ENCODE measurements around the gene NUDT1. TPM values are rescaled to one million over a fixed set of nuclear protein-coding genes. Genes with fewer than 3 reads are reported as not detected.

Gene NUDT1
- polyA plus RNA-seq, 3 donors from 2014 or later: 63.0 to 74.3 (median 67.4) TPM

DNA sequence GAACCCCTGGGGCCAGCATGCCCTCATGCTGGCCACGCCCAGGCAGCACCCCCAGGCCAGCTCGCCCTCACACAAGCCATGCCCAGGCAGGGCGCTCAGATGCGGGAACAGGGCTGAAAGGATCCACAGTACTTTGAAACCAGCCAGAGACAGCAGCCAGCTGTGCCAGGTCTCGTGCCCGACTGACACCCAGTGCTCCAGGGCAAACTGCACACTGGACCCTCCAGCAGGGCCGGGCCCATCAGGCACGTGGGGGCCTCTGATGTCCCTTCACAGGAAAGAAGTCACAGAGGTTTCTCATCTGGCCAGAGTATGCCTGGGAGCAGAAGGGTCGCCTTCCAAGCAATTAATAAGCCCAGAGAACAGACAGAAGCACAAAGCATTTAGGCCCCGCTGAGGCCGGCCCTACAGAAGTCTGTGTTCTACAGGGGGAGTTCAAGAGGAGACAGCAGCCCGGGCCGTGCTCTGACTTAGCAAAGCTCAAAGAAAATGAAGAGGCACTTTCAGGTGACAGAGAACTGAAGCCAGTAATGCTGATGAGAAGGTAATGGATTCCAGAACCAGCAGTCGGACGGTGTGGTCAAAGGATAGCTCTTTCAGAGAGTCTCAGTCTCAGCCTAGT lies 30.7 kb upstream of the NUDT1 start:
- H3K4me3 Mint-ChIP-seq: no peak overlapping the region
- H3K9me3 Mint-ChIP-seq: no peaks in the 10 kb centered on the region
- DNase-seq: no peak
- H3K4me1 Mint-ChIP-seq: peaks cover 0 to 4% of the 10 kb centered on the region in 2 donors
- no peak overlapping the region for H3K27ac Mint-ChIP-seq
- H3K36me3 Mint-ChIP-seq: peaks cover 11 to 50% (median 22%) of the 10 kb centered on the region in 3 donors
- H3K27me3 Mint-ChIP-seq (ENCODE audit: low read depth in 3 of 3): peaks cover 0 to 2% (median 0%) of the 10 kb centered on the region in 3 donors

DNA sequence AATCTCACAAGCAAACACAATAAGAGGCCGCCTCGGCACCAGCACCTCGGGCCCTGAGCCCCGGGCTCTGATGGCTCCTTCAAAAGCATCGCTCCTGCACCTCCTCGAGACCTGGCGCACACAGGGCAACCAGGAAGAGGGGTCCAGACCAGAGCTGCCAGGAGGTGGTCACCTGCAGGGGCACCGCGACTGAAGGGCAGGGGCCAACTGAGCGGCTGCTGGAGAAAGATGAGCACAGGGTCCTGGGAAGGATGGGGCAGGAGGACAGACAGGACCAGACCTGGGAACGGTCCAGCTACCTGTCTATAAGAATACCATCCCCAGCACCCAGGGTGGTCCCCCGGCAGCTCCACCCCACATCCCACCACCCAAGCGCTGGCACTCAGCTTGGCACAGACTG lies 30.1 kb upstream of the NUDT1 start:
- Mint-ChIP-seq H3K9me3 (no peaks in the 10 kb centered on the region), H3K27ac (peak overlapping the region in 1 of 6 donors; percentile 22), H3K4me3 (no peak overlapping the region), H3K4me1 (peaks cover 0 to 4% of the 10 kb centered on the region in 2 donors), H3K27me3 (ENCODE audit: low read depth in 3 of 3) (peaks cover 0 to 2% (median 0%) of the 10 kb centered on the region in 3 donors), H3K36me3 (peaks cover 11 to 53% (median 21%) of the 10 kb centered on the region in 3 donors)
- DNase-seq: no peak

DNA sequence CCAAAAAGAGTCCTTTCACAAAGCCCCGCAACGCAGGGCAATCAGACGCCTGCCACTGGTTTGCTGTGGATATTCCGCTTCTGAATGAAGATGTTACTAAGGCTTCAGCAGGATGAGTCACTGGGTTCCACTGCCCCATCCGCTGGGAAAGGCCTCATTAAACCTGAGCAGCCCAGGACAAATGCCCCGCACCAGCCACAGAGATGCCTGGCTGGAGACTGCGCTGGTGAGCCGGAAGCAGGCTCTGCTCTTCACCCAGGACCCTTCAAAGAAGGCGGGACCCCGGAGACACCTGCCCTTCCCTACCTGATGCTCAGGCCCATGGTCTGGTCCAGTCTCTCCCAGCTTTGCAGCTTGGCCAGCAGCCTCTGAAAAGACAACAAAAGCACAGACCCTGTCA lies 29.1 kb upstream of the NUDT1 start:
- DNase-seq: no peak
- peaks cover 14 to 52% (median 16%) of the 10 kb centered on the region in 3 donors for H3K36me3 Mint-ChIP-seq
- H3K4me1 Mint-ChIP-seq: peaks cover 0 to 4% of the 10 kb centered on the region in 2 donors
- H3K27me3 Mint-ChIP-seq (ENCODE audit: low read depth in 3 of 3): peaks cover 0 to 2% (median 0%) of the 10 kb centered on the region in 3 donors
- no peak overlapping the region for H3K27ac Mint-ChIP-seq
- no peaks in the 10 kb centered on the region for H3K9me3 Mint-ChIP-seq
- no peak overlapping the region for H3K4me3 Mint-ChIP-seq

DNA sequence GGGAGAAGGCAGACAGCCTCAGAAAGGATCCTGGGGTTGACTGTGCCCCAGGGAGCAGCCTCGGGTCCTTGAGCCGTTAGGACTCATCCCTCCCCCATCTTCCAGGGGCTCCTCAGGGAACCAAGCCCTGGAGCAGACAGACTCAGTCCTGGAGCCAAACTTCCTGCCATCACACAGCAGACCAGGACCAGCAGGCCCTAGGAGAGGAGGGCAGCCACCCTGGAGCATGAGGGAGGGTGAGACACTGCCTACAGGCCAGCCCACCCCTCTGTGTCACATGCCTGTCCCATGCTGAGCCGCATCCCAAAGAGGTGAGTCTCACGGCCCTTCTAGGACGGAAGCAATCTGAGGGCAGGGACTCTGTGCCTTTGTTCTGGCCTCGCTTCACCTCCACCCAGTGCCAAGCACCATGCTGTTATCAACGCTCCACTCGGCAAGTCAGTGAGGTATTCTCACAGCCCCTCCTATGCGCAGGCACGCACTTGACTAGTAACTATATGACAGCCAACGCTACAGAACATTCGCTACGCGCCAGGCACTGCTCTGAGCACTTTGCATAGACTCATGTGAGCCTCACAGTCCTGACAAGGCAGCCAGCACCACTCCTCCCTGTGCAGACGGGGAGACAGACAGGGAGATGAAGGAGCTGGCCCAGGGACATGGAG lies 28.3 kb upstream of the NUDT1 start:
- Mint-ChIP-seq H3K4me3 (peak overlapping the region in 1 of 5 donors; percentile 31), H3K36me3 (peaks cover 10 to 44% (median 14%) of the 10 kb centered on the region in 3 donors)

DNA sequence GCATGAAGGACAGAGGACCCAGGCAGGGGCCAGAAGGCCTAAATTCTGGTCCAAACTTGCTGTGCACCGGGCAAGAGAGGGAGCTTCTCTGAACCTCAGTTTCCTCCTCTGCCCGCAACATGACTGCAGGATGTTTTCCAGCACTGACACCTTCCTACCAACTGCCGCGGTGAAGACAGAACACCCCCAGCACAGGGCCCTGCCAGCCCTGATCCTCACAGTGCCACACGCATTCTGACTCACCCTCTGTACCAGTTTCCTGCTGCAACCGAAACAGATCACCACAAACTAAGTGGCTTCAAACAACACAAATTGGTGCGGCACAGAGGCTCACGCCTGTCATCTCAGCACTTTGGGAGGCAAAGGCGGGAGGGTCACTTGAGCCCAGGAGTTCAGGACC lies 27.4 kb upstream of the NUDT1 start:
- DNase-seq: peak in 1 of 3 donors; percentile 16
- H3K36me3 Mint-ChIP-seq: peaks cover 10 to 41% (median 14%) of the 10 kb centered on the region in 3 donors
- peak overlapping the region in 1 of 5 donors; percentile 32 for H3K4me3 Mint-ChIP-seq
- peaks cover 0 to 4% of the 10 kb centered on the region in 2 donors for H3K4me1 Mint-ChIP-seq
- no peaks in the 10 kb centered on the region for H3K9me3 Mint-ChIP-seq
- peak overlapping the region in 1 of 6 donors; percentile 68 for H3K27ac Mint-ChIP-seq
- H3K27me3 Mint-ChIP-seq (ENCODE audit: low read depth in 3 of 3): peaks cover 0 to 2% (median 0%) of the 10 kb centered on the region in 3 donors

More for the DNA sequence above, 28.3 kb upstream of the NUDT1 start:
- DNase-seq: no peak
- H3K27me3 Mint-ChIP-seq (ENCODE audit: low read depth in 3 of 3): peaks cover 0 to 2% (median 0%) of the 10 kb centered on the region in 3 donors
- H3K9me3 Mint-ChIP-seq: no peaks in the 10 kb centered on the region
- peaks cover 0 to 4% of the 10 kb centered on the region in 2 donors for H3K4me1 Mint-ChIP-seq
- peak overlapping the region in 2 of 6 donors; percentile 16 to 43 for H3K27ac Mint-ChIP-seq

DNA sequence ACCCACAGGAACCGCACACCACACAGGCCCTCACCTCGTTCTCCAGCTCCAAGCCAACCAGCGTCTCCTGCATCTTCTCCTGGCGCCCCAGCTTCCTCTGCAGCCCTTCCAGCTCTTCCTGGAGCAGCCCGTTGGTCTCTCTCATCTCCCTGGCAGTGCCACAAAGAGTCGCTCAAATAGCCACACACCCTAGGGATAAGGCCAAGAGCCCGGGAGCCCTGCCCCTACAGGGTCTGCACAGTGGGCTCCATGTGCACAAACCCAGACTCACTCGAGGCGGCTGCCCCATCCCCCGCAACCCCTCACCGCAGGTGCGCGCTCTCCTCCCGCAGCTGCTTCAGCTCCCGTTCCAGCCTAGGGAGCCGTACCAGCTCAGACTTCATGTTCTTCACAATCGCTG lies 26.2 kb upstream of the NUDT1 start:
- Mint-ChIP-seq H3K4me1 (peaks cover 0 to 4% of the 10 kb centered on the region in 2 donors), H3K27ac (peak overlapping the region in 2 of 6 donors; percentile 46 to 57), H3K27me3 (ENCODE audit: low read depth in 3 of 3) (peaks cover 0 to 2% (median 0%) of the 10 kb centered on the region in 3 donors), H3K9me3 (no peaks in the 10 kb centered on the region), H3K36me3 (peaks cover 10 to 40% (median 14%) of the 10 kb centered on the region in 3 donors), H3K4me3 (no peak overlapping the region)
- DNase-seq: no peak

DNA sequence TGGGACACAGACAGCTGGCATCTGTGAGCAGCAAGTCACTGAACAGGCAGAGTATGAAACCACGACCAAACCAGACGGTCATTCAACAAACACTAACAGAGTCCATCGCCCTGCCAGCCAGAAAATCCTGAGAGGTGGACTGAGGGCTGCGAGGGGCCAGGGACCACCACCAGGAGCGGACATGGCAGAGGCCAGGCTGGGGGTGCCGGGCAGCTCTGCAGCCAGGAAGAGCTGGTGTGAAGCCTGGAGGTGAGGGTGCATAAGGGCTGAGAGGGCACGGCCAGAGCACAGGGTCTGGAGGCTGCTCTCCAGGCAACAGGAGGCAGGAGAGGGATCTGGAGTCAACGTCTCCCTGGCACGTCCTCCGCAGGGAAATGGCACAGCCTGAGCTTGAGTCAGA lies 24.8 kb upstream of the NUDT1 start:
- no peak for DNase-seq
- Mint-ChIP-seq H3K27ac (no peak overlapping the region), H3K36me3 (peaks cover 10 to 34% (median 14%) of the 10 kb centered on the region in 3 donors), H3K9me3 (no peaks in the 10 kb centered on the region), H3K27me3 (ENCODE audit: low read depth in 3 of 3) (peaks cover 0 to 2% (median 0%) of the 10 kb centered on the region in 3 donors), H3K4me1 (peaks cover 0 to 4% of the 10 kb centered on the region in 2 donors), H3K4me3 (no peak overlapping the region)

DNA sequence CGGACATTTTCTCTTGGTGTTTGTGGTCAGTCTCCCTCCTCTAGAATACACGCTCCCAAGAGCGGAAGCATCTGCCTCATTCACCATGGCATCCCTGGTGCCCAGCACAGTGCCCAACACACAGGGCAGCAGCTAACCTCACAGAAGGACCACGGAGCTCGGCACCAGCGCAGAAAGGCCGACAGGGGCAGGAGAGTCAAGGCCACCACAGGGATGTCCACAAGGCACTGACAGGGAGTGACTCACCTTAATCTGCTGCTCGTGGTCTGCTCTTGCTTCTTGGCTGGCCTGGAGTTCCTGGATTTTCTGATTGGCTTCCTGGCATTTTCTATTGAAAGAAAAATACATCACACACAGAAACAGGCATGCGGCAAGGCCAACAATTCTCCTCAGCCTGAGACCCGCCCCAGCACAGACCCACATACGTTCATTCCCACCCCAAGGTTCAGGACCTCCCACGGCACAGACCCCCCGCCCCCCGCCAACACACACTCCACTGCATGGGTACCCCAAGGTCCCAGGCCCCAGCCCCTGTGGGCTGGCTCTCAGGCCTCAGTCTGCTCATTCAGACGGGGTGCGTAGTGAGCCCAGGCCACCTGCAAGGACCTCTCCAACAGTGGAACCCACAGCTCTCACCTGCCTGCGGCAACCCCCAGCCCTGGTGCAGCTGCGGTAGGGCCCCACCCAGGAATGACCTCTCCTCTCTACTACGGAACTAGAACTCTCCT lies 24.1 kb upstream of the NUDT1 start:
- Mint-ChIP-seq H3K9me3 (no peaks in the 10 kb centered on the region), H3K27ac (no peak overlapping the region), H3K27me3 (ENCODE audit: low read depth in 3 of 3) (peaks cover 0 to 2% (median 0%) of the 10 kb centered on the region in 3 donors), H3K4me1 (peaks cover 0 to 4% of the 10 kb centered on the region in 2 donors), H3K4me3 (no peak overlapping the region), H3K36me3 (peaks cover 6 to 28% (median 10%) of the 10 kb centered on the region in 3 donors)
- DNase-seq: no peak

DNA sequence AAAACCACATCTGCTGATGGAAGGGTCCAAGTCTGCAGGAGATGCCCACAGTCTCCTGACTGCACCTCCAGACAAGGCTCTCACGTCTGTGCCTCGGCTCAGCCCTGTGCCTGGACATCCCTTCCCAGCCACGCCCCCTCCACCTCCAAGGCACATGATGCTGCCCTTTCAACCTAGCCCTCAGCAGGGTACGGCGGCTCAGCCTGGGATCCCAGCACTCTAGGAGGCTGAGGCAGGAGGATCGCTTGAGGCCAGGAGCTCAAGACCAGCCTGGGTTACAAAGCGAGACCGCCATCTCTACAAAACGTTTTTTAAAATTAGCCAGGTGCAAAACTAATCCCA lies 23.6 kb upstream of the NUDT1 start:
- H3K27me3 Mint-ChIP-seq (ENCODE audit: low read depth in 3 of 3): peaks cover 0 to 2% (median 0%) of the 10 kb centered on the region in 3 donors
- H3K4me1 Mint-ChIP-seq: peaks cover 0 to 4% of the 10 kb centered on the region in 2 donors
- H3K4me3 Mint-ChIP-seq: no peak overlapping the region
- H3K9me3 Mint-ChIP-seq: no peaks in the 10 kb centered on the region
- DNase-seq: no peak
- no peak overlapping the region for H3K27ac Mint-ChIP-seq
- peaks cover 6 to 27% (median 10%) of the 10 kb centered on the region in 3 donors for H3K36me3 Mint-ChIP-seq

DNA sequence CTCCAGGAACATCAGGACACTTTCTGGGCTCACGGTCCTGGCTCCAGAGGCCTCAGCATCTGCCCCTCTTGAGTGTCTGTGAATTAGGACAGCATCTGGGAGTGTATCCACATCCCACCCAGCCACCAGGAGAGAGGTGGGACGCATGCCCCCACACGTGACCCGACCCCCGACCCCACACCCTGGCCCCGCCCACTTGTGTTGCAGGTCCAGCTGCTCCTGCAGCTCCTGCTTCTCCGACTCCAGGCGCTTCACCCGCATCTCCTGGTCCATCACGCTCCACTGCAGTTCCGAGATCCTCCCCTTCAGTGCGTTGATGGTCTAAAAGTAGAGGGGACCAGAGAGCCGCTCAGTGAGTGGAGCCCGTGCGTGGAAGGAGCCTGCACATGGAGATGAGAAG lies 22.9 kb upstream of the NUDT1 start:
- H3K4me1 Mint-ChIP-seq: peaks cover 0 to 1% of the 10 kb centered on the region in 2 donors
- H3K36me3 Mint-ChIP-seq: peaks cover 6 to 25% (median 12%) of the 10 kb centered on the region in 3 donors
- no peak for DNase-seq
- H3K27me3 Mint-ChIP-seq (ENCODE audit: low read depth in 3 of 3): peaks cover 0 to 2% (median 0%) of the 10 kb centered on the region in 3 donors
- no peak overlapping the region for H3K27ac Mint-ChIP-seq
- H3K4me3 Mint-ChIP-seq: no peak overlapping the region
- H3K9me3 Mint-ChIP-seq: no peaks in the 10 kb centered on the region

DNA sequence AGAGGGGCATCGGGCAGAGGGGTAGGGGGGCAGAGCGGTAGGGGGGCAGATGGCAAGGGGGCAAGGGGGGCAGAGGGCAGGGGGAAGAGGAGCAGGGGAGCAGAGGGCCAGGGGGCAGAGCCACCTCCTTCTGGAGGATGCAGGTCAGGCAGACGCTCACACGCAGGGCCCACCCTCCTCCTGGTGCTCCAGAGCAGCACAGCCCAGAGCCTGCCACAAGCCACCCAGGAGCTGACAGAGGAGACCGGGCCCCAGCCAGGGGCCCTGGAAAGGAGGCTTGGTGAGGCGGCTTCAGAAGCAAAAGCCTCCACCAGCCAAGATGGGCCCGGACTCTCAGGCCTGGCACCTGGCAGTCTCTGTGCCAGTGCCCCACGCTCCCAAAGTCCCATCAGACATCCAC lies 22.4 kb upstream of the NUDT1 start:
- peaks cover 0 to 1% of the 10 kb centered on the region in 2 donors for H3K4me1 Mint-ChIP-seq
- peaks cover 0 to 5% (median 0%) of the 10 kb centered on the region in 3 donors for H3K27me3 Mint-ChIP-seq (ENCODE audit: low read depth in 3 of 3)
- no peaks in the 10 kb centered on the region for H3K9me3 Mint-ChIP-seq
- H3K27ac Mint-ChIP-seq: no peak overlapping the region
- H3K36me3 Mint-ChIP-seq: peaks cover 6 to 27% (median 14%) of the 10 kb centered on the region in 3 donors
- DNase-seq: no peak
- no peak overlapping the region for H3K4me3 Mint-ChIP-seq

DNA sequence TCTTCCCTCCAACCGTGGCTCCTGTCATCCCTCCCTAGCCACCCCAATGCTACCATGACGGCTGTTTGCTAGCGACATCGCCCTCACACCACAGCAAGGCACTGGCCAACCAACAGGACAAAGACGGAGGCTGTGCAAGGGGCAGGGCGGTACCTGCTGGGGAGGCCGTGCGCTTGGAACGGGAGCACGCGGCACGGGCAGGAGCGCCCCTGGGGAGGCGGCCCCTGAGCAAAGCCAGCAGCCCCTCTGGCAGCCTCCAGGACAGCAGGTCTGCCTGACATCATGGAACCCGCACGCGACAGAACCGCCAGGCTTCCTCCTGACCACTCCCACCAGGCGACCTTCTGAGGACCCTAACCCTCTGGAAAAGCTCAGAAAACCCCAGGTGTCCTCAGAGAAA lies 22.0 kb upstream of the NUDT1 start:
- peaks cover 6 to 30% (median 14%) of the 10 kb centered on the region in 3 donors for H3K36me3 Mint-ChIP-seq
- peaks cover 0 to 1% of the 10 kb centered on the region in 2 donors for H3K4me1 Mint-ChIP-seq
- no peaks in the 10 kb centered on the region for H3K9me3 Mint-ChIP-seq
- no peak for DNase-seq
- peaks cover 0 to 5% (median 0%) of the 10 kb centered on the region in 3 donors for H3K27me3 Mint-ChIP-seq (ENCODE audit: low read depth in 3 of 3)
- no peak overlapping the region for H3K4me3 Mint-ChIP-seq
- no peak overlapping the region for H3K27ac Mint-ChIP-seq

DNA sequence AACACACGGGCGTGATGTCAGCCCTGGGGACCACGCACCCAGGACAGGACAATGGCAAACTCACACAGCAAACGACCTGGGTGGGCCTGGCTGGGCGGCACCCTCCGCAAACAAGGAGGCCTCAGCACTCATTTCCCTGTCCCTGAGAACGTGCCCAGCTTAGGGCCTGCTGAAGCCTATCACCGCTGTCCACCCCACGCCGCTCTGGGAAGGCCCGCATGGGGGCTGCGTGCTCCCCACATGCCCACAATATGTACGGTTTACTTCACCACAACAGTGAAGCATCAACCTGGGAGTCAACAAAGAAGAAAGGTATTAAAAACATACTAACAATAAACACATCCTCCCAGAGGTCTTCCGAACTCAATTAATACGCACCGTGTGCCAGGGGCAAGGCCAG lies 21.5 kb upstream of the NUDT1 start:
- Mint-ChIP-seq H3K4me1 (peaks cover 0 to 1% of the 10 kb centered on the region in 2 donors), H3K36me3 (peaks cover 2 to 27% (median 14%) of the 10 kb centered on the region in 3 donors), H3K27me3 (ENCODE audit: low read depth in 3 of 3) (peaks cover 0 to 5% (median 0%) of the 10 kb centered on the region in 3 donors), H3K9me3 (no peaks in the 10 kb centered on the region), H3K27ac (peak overlapping the region in 1 of 6 donors; percentile 35), H3K4me3 (no peak overlapping the region)
- DNase-seq: no peak
